ENCODE results near the gene L3MBTL1. TPM values are rescaled to one million over a fixed set of nuclear protein-coding genes. Genes with fewer than 3 reads are reported as not detected.
A peak's percentile ranks its signal among the peaks of the same experiment; 100 is the strongest.

L3MBTL1 gene
- polyA plus RNA-seq, 1 donor from 2014 or later, result 0.88 TPM

DNA sequence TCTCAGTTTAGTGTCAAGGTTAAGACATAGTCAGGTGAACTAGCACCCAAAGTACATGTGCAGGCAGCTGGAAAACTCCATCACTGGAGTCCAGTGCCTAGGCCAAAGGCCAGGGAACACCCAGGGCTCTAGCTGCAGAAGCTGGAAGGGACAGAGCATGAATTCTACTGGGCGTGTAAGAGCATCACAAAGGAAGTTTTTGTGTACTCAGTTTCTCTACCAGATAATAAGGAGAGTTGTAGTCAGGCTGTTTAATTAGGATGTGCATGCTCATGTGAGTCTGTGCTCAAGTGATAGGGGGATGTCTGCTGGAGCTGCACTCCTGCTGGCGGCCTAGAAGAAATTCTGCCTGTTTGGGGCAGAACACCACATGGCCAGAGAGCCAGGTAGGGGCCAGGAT is 8.1 kb downstream of the L3MBTL1 start:
- H3K9me3 Mint-ChIP-seq, result peaks cover 1 to 5% (median 3%) of the 10 kb centered on the region in 3 donors
- H3K27ac Mint-ChIP-seq, result no peak overlapping the region

DNA sequence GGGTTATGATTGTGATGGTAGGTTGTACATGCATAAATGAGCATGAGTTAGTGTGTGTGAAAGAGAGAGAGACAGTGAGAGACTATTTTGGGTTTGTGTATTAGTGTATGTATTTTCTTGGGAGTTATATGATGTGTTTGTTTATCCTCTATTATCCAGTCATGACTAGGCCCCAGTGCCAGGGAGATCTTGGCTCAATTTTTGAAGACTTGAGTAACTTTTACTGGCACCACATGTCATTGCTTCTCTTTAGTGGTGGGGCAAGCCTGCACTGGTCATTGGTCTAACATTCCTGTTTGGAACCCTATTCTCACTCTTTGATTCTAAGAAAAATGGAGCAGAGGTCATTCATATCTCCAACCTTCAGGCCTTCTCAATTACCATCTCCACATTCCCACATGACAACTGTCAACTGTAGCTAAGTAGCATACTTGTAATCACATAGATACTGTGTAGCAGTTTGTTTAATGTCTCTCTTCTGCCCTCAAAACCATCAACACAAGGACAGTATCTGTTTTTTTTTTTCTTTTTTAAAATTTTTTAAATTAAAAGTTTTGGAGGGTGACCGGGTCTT is 8.8 kb downstream of the L3MBTL1 start:
- Mint-ChIP-seq H3K27me3 (peaks cover 2% of the 10 kb centered on the region), H3K36me3 (no peaks in the 10 kb centered on the region), H3K27ac (no peak overlapping the region), H3K4me1 (peaks cover 8 to 10% (median 10%) of the 10 kb centered on the region in 3 donors), H3K9me3 (peaks cover 1 to 5% (median 3%) of the 10 kb centered on the region in 3 donors), H3K4me3 (peak overlapping the region in 1 of 4 donors; percentile 5)

More for the DNA sequence above, 8.1 kb downstream of the L3MBTL1 start:
- Mint-ChIP-seq H3K27me3 (peaks cover 2% of the 10 kb centered on the region), H3K4me1 (peaks cover 8 to 10% (median 10%) of the 10 kb centered on the region in 3 donors), H3K4me3 (peak overlapping the region in 3 of 4 donors; percentile 1 to 94 (median 44)), H3K36me3 (no peaks in the 10 kb centered on the region)

DNA sequence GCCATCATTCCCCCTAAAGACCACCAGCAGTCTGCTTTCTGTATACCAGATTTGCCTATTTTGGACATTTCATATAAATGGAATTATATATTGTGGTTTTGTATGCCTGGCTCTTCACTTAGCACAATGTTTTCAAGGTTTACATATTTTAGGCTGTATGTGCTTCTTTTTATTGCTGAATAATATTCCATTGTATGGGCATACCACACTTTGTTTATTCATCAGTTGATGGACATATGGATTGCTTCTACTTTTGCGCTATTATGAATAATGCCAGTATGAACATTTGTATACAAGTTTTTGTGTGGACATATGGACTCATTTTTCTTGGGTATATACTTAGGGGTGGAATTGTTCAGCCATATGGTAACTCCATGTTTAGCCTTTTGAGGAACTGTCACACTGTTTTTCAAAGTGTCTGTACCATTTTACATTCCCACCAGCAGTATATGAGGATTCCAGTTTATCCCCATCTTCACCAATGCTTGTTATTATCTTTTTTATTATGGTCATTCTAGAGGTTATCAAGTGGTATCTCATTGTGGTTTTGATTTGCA is 12.7 kb downstream of the L3MBTL1 start:
- Mint-ChIP-seq H3K9me3 (peaks cover 3 to 5% (median 4%) of the 10 kb centered on the region in 3 donors), H3K4me1 (peaks cover 3 to 6% (median 5%) of the 10 kb centered on the region in 3 donors), H3K27me3 (peaks cover 2% of the 10 kb centered on the region), H3K27ac (no peak overlapping the region), H3K4me3 (no peak overlapping the region), H3K36me3 (no peaks in the 10 kb centered on the region)

DNA sequence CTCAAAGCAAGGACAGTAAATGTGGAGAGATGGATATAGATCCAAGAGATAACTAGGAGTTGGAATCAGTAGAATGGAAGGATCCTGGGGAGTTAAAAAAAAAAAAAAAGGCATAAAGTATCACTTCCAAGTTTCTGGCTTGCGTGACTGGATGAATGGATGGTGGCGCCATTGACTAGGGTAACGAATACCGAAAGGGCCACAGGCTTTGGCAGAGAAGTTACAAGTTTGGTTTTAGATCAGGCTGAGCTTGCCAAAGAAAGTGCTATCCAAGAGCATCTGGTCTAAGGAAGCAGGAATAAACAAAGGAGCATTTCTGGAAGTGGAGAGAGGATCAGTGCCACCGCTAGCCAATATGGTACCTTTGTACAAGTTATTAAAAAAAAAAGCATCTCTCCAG is 17.5 kb downstream of the L3MBTL1 start:
- Mint-ChIP-seq H3K9me3 (peaks cover 3 to 5% (median 3%) of the 10 kb centered on the region in 3 donors), H3K27me3 (no peaks in the 10 kb centered on the region), H3K4me1 (peaks cover 0 to 6% (median 0%) of the 10 kb centered on the region in 3 donors), H3K36me3 (peaks cover 3% of the 10 kb centered on the region), H3K4me3 (no peak overlapping the region), H3K27ac (peak overlapping the region in 1 of 3 donors; percentile 7)

DNA sequence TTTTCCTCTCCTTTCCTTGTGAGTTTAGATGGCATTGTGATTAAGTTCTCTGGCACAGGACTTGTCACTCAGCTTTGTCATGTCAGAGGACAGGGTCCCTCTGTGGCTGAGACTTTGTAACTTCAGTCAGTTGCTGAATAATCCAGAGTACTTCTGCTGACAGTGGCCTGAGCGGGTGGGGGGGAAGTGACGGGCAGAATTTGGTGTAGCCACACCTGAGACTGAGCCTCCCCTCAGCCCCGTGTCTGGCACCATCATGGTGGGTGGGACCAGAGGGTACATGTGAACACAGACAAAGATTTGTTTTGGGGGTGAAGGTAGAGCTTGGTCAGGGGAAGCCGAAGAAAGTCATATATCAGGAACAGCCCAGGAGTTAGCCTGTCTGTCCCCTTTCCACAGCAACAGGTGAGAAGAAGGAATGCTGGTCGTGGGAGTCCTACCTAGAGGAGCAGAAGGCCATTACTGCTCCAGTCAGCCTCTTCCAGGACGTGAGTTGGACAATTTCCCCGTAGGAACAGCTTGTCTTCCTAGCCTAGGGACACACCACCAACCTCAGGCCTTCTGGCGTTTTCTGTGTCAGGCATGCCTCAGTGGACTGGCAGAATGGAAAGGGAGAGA is 20.9 kb downstream of the L3MBTL1 start:
- Mint-ChIP-seq H3K9me3 (peaks cover 0 to 4% (median 0%) of the 10 kb centered on the region in 3 donors), H3K27ac (no peak overlapping the region), H3K4me1 (peaks cover 0 to 6% (median 0%) of the 10 kb centered on the region in 3 donors), H3K36me3 (peaks cover 6% of the 10 kb centered on the region), H3K27me3 (no peaks in the 10 kb centered on the region), H3K4me3 (no peak overlapping the region)

DNA sequence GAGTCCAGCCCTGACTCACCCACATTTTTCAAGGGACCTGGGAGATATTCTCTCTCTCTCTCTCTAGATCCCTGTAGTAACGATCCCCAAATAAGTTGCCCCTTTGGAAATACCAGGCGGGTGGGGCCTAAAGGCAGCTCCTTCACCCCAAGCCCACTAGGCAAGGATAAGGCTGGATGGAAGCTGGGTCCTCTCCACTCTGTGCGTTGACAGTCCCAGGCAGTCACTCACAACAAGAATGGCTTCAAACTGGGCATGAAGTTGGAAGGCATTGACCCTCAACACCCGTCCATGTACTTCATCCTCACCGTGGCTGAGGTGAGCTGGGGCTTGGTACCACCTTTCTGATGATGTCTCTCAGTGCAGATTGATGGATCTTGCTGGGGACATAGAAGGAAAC is 21.6 kb downstream of the L3MBTL1 start:
- Mint-ChIP-seq H3K9me3 (peaks cover 0 to 4% (median 0%) of the 10 kb centered on the region in 3 donors), H3K27me3 (no peaks in the 10 kb centered on the region), H3K4me1 (peaks cover 0 to 6% (median 0%) of the 10 kb centered on the region in 3 donors), H3K36me3 (peaks cover 6% of the 10 kb centered on the region), H3K27ac (no peak overlapping the region), H3K4me3 (no peak overlapping the region)

DNA sequence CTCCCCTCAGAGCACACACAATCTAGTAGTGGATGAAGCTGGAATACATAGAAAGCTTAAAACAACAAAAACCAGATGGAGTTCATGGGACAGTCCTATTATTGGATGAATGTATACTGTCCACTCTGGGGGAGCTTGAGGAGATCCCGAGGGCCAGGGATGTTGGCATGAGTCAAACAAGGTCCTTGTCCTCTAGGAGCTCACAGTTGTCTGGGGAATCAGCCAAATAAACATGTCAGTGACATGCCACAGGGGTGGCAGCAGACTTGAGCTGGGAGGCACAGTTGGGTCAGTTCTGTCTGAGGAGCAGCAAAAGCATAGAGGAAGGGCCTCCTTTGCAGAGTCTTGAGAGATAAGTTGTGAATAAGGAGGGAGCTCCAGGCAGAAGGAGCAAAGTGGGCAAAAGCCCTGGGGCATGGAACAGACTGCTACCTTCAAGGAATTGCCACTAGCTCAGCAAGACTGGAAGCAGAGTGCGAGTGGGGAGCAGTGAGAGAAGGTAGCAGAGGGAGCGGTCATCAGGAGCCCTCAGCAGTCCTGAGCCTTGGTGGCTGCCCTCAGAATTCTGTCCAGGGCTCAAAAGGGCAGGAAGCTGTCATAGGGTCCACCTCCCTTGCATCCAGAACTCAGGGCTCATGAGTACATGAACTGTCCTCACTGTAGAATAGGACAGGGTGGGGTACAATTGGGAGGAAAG is 22.1 kb downstream of the L3MBTL1 start:
- Mint-ChIP-seq H3K27me3 (no peaks in the 10 kb centered on the region), H3K4me3 (no peak overlapping the region), H3K4me1 (peaks cover 0 to 6% (median 0%) of the 10 kb centered on the region in 3 donors), H3K36me3 (peaks cover 6% of the 10 kb centered on the region), H3K9me3 (peaks cover 0 to 2% (median 0%) of the 10 kb centered on the region in 3 donors), H3K27ac (no peak overlapping the region)

DNA sequence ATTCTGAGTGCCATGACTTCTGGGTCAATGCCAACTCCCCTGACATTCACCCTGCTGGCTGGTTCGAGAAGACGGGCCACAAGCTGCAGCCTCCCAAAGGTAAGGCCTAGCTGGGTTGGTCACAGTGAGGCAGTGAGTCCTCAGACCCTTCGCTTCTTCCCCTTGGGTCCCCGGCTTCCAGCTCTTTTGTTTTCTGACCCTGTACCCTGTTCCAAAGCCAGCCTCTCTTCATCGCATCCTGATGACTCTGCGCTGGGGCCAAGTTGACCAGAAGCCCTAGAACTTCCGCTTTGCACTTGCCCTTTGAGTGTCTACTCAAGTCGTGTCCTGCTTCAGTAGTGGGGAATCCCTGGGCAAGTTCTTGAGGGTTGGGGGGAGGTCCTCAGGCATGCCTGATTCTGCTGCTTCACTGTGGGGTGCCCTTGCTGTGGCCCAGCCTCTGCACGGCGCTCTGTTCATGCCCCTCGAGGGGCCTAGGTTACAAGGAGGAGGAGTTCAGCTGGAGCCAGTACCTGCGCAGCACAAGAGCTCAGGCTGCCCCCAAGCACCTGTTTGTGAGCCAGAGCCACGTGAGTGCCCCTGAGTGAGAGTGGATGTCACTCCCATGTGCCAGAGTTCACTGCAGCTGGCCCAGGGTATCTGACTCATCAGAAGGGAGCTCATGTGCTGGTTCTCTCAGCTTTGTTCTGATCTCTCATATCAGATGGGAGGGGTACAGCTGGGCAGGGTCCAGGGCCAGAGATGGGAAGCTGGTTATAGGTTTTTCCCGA is 23.0 kb downstream of the L3MBTL1 start:
- no peaks in the 10 kb centered on the region for H3K27me3 Mint-ChIP-seq
- H3K27ac Mint-ChIP-seq, result no peak overlapping the region
- H3K4me1 Mint-ChIP-seq, result peaks cover 0 to 6% (median 0%) of the 10 kb centered on the region in 3 donors
- peaks cover 0 to 2% (median 0%) of the 10 kb centered on the region in 3 donors for H3K9me3 Mint-ChIP-seq
- no peak overlapping the region for H3K4me3 Mint-ChIP-seq
- peaks cover 6% of the 10 kb centered on the region for H3K36me3 Mint-ChIP-seq

DNA sequence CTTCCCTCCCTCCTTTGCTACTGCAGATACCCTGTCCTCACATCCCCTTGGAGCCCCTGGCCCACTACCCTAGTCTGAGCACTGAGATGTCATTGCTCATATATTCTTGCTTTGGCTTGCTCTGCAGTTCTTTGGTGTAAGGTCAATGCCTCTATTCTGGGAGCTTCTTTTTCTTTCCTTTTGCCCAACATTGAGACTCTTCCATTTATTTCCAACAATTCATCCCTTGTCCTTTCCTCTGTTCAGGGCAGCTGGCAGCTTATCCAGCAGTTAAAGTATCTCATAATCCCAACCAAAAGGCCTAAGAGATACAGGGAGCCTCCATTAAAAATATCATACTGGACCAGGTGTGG is 23.6 kb downstream of the L3MBTL1 start:
- H3K4me3 Mint-ChIP-seq, result no peak overlapping the region
- H3K27ac Mint-ChIP-seq, result no peak overlapping the region
- peaks cover 4% of the 10 kb centered on the region for H3K36me3 Mint-ChIP-seq
- peaks cover 0 to 2% (median 0%) of the 10 kb centered on the region in 3 donors for H3K4me1 Mint-ChIP-seq
- peaks cover 0 to 2% (median 0%) of the 10 kb centered on the region in 3 donors for H3K9me3 Mint-ChIP-seq
- H3K27me3 Mint-ChIP-seq, result no peaks in the 10 kb centered on the region

DNA sequence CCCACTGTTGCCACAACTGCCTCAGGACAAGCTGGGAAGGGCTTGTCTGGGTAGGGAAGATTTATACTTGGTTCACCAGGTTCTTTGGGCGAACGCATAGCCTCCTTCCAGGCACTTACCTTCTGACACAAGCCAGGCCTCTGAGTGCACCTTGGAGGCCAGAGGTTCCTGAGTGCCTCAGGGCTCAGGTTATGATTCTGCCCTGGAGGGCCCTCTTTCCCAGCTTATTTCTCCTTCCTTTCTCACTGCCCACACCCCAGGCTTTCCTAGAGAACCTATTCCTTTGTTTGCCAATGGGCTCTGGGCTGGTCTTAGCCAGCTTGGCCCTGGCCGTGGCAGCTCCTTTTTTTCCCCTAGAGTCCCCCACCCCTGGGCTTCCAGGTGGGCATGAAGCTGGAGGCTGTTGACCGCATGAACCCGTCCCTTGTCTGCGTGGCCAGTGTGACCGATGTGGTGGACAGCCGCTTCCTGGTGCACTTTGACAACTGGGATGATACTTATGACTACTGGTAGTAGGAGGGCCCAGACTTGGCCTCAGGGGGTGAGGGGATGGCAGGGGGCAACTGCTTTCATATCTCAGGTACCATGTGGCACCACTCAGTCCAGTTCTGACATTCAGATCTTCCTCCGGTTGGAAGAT is 25.0 kb downstream of the L3MBTL1 start:
- Mint-ChIP-seq H3K27ac (no peak overlapping the region), H3K27me3 (no peaks in the 10 kb centered on the region), H3K9me3 (peaks cover 0 to 2% (median 0%) of the 10 kb centered on the region in 3 donors), H3K4me1 (no peaks in the 10 kb centered on the region), H3K4me3 (no peak overlapping the region), H3K36me3 (peaks cover 5% of the 10 kb centered on the region)

DNA sequence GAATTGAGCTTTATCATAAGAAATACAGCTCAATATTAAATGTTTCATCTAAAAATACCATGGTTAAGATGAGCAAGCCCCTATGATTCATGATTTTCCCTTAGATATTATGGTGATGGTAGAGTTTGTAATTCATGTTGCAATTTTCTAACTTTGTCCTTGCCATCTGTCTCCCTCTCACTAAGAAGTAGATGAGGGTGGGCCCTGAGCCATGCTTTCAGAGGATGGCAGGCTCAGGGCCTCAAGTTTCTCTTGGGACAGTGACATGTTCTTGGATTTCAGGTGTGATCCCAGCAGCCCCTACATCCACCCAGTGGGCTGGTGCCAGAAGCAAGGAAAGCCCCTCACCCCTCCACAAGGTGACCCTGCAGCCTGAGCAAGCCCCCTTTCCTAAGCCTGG is 25.6 kb downstream of the L3MBTL1 start:
- Mint-ChIP-seq H3K4me1 (no peaks in the 10 kb centered on the region), H3K27ac (no peak overlapping the region), H3K27me3 (no peaks in the 10 kb centered on the region), H3K4me3 (no peak overlapping the region), H3K9me3 (peaks cover 0 to 1% (median 0%) of the 10 kb centered on the region in 3 donors), H3K36me3 (peaks cover 5% of the 10 kb centered on the region)

DNA sequence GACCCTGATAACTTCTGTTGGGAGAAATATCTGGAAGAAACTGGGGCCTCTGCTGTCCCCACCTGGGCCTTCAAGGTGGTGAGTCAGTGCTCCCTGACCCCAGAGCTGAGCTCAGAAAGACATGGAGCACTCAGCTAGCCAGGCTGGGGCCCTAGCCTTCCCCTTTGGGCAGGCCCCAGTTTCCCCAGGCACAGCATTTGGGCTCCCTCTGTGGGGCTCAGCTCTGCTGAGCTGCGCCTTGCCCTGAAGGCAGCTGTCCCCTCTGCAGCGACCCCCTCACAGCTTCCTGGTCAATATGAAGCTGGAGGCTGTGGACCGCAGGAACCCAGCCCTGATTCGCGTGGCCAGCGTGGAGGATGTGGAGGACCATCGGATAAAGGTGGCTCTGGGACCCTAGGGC is 26.5 kb downstream of the L3MBTL1 start:
- no peak overlapping the region for H3K4me3 Mint-ChIP-seq
- H3K27ac Mint-ChIP-seq, result no peak overlapping the region
- H3K9me3 Mint-ChIP-seq, result no peaks in the 10 kb centered on the region
- H3K27me3 Mint-ChIP-seq, result no peaks in the 10 kb centered on the region
- H3K36me3 Mint-ChIP-seq, result peaks cover 5% of the 10 kb centered on the region
- H3K4me1 Mint-ChIP-seq, result no peaks in the 10 kb centered on the region

DNA sequence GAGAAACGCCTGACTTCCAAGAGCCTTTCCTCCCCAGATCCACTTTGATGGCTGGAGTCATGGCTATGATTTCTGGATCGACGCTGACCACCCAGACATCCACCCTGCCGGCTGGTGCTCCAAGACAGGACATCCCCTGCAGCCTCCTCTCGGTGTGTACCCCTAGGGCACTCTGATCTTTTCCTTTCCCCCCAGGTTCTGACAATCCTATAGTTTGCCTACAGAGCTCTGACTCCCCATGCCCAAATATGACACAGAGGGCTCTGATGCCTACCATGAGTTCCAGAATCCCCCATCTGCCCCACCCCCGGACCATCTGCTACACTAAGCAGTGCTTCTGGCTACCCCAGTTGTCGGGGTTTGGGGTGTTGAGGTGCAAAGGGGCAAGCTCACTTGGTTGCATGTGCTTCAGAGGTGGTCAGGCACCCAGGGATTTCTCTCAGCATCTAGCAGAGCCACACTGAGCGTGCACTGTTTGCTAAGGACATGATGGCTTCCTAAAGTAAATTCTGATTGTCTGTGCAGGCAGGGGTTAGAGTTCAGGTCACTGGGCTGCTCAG is 27.4 kb downstream of the L3MBTL1 start:
- H3K4me3 Mint-ChIP-seq, result no peak overlapping the region
- peak overlapping the region in 1 of 3 donors; percentile 76 for H3K27ac Mint-ChIP-seq
- no peaks in the 10 kb centered on the region for H3K27me3 Mint-ChIP-seq
- H3K36me3 Mint-ChIP-seq, result peaks cover 5% of the 10 kb centered on the region
- H3K4me1 Mint-ChIP-seq, result no peaks in the 10 kb centered on the region
- H3K9me3 Mint-ChIP-seq, result no peaks in the 10 kb centered on the region

DNA sequence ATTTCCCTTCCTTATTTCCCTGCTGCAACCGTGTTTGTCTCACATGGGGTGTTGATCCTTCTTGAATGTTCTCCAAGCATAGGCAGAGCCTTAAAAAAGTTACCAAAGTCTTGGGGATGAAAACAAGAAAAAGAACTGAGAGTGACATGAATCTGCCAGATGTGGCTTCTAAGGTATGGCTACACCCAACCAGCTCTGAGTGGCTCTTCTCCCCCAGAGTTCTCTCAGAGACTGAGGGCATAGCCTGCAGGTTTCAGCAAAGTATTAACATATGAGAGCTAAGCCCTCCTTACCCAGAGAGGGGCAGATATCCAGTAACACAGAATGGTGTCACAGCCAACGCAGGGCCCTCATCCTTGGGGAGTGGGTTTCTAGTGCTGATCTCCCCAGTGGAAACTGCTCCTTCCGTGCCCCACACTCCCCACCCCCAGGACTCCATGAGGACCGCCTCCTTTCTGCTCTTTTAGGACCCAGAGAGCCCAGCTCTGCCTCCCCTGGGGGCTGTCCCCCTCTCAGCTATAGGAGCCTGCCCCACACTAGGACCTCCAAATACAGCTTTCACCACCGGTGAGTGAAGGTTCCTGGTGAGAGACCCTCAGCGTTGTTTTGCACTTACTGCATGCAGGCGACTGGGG is 28.0 kb downstream of the L3MBTL1 start:
- H3K4me1 Mint-ChIP-seq, result no peaks in the 10 kb centered on the region
- no peaks in the 10 kb centered on the region for H3K27me3 Mint-ChIP-seq
- H3K27ac Mint-ChIP-seq, result peak overlapping the region in 1 of 3 donors; percentile 76
- H3K9me3 Mint-ChIP-seq, result no peaks in the 10 kb centered on the region
- H3K4me3 Mint-ChIP-seq, result no peak overlapping the region
- H3K36me3 Mint-ChIP-seq, result peaks cover 5% of the 10 kb centered on the region

Measured in IgD-negative memory B cell (primary cell).